GM12872 (cell line): ENCODE data around the gene H2BK1.

ENCODE experiments used
- TF ChIP-seq, protein P1 (sequence below): IDR thresholded peaks from 3 replicates; pipeline ENCODE4 v1.5.1; 2011; ENCODE audit warnings: low read depth, mild to moderate bottlenecking, low read length, moderate library complexity; ENCODE audit not compliant: insufficient read depth

H2BK1 gene

GRCh38 chr7:151205730-151206129 lies 4.6 kb downstream of the H2BK1 start:
- TF ChIP-seq, protein P1, sequence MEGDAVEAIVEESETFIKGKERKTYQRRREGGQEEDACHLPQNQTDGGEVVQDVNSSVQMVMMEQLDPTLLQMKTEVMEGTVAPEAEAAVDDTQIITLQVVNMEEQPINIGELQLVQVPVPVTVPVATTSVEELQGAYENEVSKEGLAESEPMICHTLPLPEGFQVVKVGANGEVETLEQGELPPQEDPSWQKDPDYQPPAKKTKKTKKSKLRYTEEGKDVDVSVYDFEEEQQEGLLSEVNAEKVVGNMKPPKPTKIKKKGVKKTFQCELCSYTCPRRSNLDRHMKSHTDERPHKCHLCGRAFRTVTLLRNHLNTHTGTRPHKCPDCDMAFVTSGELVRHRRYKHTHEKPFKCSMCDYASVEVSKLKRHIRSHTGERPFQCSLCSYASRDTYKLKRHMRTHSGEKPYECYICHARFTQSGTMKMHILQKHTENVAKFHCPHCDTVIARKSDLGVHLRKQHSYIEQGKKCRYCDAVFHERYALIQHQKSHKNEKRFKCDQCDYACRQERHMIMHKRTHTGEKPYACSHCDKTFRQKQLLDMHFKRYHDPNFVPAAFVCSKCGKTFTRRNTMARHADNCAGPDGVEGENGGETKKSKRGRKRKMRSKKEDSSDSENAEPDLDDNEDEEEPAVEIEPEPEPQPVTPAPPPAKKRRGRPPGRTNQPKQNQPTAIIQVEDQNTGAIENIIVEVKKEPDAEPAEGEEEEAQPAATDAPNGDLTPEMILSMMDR: no peak

GRCh38 chr7:151204383-151205032 lies 5.8 kb downstream of the H2BK1 start:
- TF ChIP-seq, protein P1: no peak

DNA sequence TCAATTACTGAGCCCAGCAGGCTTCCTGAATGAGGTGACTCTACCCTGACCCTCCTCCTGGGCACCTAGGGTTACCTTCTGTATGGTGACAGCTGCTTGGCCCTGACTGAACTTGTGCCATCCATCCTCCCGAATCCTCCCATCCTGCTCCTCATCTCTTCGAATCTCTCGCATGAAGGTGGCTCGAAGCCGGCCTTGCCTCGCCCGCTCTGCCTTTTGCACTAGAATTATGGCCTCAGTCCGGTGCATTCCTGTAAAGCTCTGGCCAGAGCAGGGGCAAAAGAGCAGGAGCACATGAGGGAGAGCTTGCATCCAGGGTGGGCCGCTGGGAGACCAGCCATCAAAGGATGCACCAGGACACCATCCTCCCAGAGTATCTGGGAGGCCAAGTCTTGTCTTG lies 7.5 kb downstream of the H2BK1 start:
- TF ChIP-seq, protein P1: no peak

DNA sequence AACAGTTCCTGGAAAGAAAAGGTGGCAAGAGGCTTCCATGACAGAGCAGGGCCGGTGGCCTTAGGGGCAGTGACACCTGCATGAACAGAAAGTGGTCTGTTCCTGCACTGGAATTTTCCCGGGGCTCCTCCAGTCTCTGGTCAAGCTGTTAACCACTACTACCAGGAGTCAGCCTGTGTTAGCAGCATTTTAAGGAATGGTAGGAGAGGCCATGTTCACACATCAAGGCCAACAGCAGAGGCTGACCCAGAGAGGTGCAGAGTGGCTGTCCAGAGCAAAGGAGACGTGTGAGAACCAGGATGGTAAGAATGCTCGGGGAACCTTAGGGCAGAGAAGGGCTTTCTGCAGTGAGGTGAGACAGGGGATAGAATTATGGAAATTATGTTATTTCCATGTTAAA lies 8.5 kb downstream of the H2BK1 start:
- TF ChIP-seq, protein P1: no peak

DNA sequence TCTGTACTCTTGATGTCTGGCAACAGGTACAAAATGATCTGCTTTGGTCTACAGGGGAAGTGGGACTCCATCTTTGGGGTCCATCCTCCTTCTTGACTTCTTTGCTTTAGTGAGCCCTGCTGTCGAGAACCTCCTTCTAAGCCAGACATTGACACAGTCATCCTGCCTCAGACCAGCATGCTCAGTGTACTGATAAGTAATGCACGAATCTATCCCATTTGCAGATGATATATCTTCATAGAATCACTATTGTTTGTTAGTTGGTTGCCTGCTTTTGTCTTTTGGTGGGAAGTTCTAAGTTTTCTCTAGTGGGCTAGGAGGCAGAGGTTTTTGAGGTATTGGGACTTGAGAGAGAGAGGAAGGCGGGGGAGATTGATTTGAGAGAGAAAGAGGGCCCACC lies 8.9 kb downstream of the H2BK1 start:
- TF ChIP-seq, protein P1: no peak

- TF ChIP-seq, protein P1: no peak
These were observed 11.1 kb downstream of the H2BK1 start for GRCh38 chr7:151198945-151199848.

DNA sequence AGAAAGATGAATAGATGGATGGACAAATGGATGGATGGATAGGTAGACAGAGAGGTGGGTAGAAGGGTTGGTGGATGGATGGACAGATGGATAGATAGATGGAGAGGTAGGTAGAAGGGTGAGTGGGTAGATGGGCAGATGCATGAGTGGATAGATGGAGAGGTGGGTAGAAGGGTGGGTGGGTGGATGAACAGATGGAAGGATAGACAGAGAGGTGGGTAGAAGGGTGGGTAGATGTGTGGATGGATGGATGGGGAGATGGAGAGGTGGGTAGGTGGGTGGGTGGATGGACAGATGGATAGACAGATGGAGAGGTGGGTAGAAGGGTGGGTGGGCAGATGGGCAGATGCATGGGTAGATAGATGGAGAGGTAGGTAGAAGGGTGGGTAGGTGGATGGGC lies 12.4 kb downstream of the H2BK1 start:
- TF ChIP-seq, protein P1: no peak
